Activated CD4-positive, alpha-beta T cell treated with anti-CD3 and anti-CD28 coated beads, Interleukin-2, amount 10 ng/mL, durations not matched to agents 24 days and 14 days (primary cell): ENCODE measurements around the gene ZMAT5. TPM values are rescaled to one million over a fixed set of nuclear protein-coding genes. Genes with fewer than 3 reads are reported as not detected.
A peak's percentile ranks its signal among the peaks of the same experiment; 100 is the strongest.
"Not testable (repeated sequence)": the region's sequence is repeated elsewhere in the genome, so short reads cannot be mapped to it uniquely, and the experiment has no call there.

ENCODE experiments used
- DNase-seq: peaks from one replicate; pipeline ENCODE4 v3.0.0; 2022
- H3K27ac Mint-ChIP-seq: one replicate; pipeline ENCODE4 v1.8.0; 2022; ENCODE audit warnings: mild to moderate bottlenecking, mixed read lengths
- H3K27me3 Mint-ChIP-seq: one replicate; pipeline ENCODE4 v1.8.0; 2022; ENCODE audit warnings: mixed read lengths
- H3K36me3 Mint-ChIP-seq: one replicate; pipeline ENCODE4 v1.8.0; 2022; ENCODE audit warnings: low read depth, mild to moderate bottlenecking, mixed read lengths
- H3K4me1 Mint-ChIP-seq: one replicate; pipeline ENCODE4 v1.8.0; 2021; ENCODE audit warnings: mixed read lengths
- H3K4me3 Mint-ChIP-seq: one replicate; pipeline ENCODE4 v1.8.0; 2022; ENCODE audit warnings: mild to moderate bottlenecking, moderate library complexity, mixed read lengths
- H3K9me3 Mint-ChIP-seq: one replicate; pipeline ENCODE4 v1.8.0; 2021; ENCODE audit warnings: mixed read lengths
- intact Hi-C: fragments of 100-400 bp; cut with micrococcal nuclease; formaldehyde crosslinking; loops from one replicate; pipeline ENCODE4 v1.15.1; 2023
- total RNA-seq: library from RNA; stranded (reverse); gene quantifications from 2 replicates; pipeline ENCODE4 v1.2.3, GENCODE V29; 2022

Gene ZMAT5
- total RNA-seq, 1 donor from 2014 or later, result 24.9 TPM

DNA sequence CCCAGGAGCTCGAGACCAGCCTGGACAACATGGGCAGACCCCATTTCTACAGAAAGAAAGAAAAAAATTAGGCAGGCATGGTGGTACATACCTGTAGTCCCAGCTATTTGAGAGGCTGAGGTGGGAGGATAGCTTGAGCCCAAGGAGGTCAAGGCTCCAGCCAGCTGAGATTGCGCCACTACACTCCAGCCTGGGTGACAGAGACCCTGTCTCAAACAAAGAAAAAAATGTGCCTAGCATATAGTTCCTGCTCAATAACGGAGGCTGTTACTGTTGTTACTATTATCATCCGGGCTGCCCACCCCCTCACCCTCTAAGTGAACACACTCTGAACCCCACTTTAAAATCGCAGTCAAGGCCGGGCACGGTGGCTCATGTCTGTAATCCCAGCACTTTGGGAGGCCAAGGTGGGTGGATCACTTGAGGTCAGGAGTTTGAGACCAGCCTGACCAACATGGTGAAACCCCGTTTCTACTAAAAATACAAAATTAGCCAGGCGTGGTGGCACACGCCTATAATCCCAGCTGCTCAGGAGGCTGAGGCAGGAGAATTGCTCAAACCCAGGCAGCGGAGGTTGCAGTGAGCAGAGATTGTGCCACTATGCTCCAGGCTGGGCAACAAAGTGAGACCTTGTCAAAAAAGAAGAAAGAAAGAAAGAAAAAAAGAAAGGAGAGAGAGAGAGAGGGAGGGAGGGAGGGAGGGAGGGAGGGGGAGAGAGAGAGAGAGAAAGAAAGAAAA is 12.0 kb downstream of the ZMAT5 start:
- H3K27ac Mint-ChIP-seq, DNase-seq, H3K4me3 Mint-ChIP-seq, H3K9me3 Mint-ChIP-seq, H3K36me3 Mint-ChIP-seq, H3K27me3 Mint-ChIP-seq, intact Hi-C loops: not testable (repeated sequence)
- peaks cover 17% of the 10 kb centered on the region for H3K4me1 Mint-ChIP-seq

DNA sequence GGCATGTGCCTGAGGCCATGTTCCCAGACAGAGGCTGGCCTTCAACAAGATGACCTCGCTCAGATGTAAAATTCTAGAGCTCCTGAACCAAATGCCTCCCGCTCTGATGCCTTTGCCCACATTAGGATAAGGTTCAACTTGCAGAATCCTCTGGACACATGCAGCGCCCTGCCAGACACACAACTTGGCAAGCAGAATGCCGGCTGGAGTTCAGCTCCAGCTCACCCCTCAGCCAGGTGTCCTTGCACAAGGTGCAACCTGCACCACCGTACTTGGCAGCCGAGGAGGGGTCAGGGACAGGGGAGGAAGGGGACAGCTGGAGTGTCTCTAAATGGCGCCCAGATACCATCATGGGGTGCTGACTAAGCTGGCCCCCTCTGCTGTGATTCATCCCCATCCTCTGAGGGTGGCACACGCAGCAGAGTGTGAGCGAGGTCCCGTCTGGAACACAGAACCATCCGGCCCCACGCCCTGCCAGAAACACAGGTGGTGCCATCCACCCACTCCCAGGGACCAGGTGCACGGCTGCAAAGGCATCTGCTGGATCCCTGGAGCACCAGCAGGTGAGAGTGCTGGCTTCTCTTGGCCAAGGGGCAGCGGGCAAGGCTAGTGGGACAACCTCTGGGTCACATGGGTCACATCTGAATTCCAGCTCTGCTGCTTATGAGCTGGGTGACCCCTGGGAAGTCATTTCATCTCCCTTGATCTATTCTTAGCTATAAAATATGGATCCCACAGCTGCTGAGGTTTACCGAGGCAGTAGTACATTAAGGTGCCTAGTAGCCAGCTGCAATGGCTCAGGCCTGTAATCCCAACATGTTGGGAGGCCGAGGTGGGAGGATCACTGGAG is 12.8 kb downstream of the ZMAT5 start:
- Mint-ChIP-seq H3K4me3 (no peak overlapping the region), H3K4me1 (peaks cover 17% of the 10 kb centered on the region), H3K27ac (no peak overlapping the region), H3K9me3 (no peaks in the 10 kb centered on the region), H3K27me3 (no peaks in the 10 kb centered on the region), H3K36me3 (peaks cover 9% of the 10 kb centered on the region)
- no peak for DNase-seq
- intact Hi-C loops, result no loop called here

DNA sequence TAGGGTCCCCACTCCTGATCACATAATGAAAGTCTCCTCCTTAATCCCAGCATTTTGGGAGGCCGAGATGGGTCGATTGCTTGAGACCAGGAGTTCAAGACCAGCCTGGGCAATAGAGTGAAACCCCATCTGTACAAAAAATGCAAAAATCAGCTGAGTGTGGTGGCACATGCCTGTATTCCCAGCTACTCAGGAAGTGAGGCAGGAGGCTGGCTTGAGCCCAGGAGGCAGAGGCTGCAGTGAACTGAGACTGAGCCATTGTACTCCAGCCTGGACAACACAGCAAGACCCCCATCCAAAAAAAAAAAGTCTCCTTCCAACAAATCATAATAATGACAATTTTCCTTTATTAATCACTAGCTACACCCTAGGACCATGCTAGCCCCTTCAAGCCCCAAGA is 15.1 kb downstream of the ZMAT5 start:
- H3K27ac Mint-ChIP-seq, result peak overlapping the region; percentile 76
- H3K36me3 Mint-ChIP-seq, result peaks cover 18% of the 10 kb centered on the region

DNA sequence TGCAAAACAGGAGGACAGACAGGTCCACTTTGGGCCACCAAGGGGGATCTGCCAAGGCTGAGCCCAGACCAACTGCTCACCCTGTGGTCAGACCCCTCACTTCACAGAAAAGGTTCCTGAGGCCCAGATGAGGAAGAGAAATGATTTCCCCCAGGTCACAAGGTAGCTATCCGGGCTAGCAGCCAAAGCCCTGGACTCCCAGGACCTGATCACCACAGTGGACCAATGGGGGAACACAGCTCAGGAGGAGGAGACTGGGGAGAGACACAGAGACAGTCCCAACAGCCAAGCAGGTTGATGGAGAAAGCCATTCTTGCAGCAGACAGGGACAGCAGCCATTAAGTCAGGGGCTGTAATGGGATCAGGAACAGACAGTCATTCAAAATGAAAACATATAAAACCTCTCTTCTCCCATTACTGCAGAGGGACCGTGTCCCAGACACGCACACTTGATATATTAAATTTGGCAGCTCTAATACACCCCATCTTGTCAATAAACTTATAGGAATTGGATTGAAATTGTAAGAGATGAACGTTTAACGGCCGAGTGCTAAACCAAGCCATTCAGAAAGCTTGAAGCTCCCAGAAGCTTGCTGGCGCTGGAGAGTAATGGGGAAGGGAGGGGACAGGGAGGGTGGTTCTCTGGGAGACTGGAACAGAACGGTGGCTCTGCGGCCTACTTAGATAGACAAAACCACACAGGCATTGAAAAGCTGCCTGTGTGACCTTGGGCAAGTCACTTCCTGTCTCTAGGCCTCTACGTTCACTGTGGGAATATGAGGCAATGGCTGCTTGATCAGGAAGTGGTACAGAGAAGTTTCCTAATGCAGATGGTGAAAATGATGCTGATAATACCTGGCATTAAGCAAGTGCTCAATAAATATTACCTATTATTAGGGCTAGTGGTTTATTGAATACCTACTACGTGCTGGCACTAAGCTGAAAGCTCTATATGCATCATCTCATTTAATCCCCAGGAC is 16.0 kb downstream of the ZMAT5 start:
- Mint-ChIP-seq H3K4me3 (no peak overlapping the region), H3K27me3 (no peaks in the 10 kb centered on the region), H3K36me3 (peaks cover 18% of the 10 kb centered on the region), H3K9me3 (no peaks in the 10 kb centered on the region), H3K4me1 (peaks cover 17% of the 10 kb centered on the region), H3K27ac (peak overlapping the region; percentile 81)
- peak; percentile 74 for DNase-seq
- intact Hi-C loops, result no loop called here

More for the DNA sequence above, 15.1 kb downstream of the ZMAT5 start:
- Mint-ChIP-seq H3K4me3 (no peak overlapping the region), H3K27me3 (no peaks in the 10 kb centered on the region), H3K4me1 (peaks cover 17% of the 10 kb centered on the region), H3K9me3 (no peaks in the 10 kb centered on the region)
- intact Hi-C loops, result no loop called here
- DNase-seq, result no peak

DNA sequence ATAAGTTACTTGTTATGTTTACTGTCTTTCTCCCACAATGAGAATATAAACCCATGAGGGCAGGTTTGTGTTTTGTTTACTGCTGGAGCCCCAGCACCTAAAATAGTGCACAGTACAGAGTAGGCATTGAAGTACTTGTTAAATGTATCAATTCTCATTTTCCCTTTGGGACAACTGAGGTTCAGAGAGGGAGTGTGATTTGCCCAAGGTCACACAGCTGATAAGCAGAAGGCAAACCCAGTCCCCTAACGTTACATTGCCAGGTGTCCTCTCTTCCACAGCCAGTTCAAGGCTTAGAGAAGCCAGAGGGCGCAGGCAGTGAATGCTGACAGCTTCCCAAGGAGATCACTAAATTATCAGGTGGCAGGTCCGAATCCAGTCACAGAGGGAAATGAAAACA is 16.8 kb downstream of the ZMAT5 start:
- intact Hi-C loops, result no loop called here

DNA sequence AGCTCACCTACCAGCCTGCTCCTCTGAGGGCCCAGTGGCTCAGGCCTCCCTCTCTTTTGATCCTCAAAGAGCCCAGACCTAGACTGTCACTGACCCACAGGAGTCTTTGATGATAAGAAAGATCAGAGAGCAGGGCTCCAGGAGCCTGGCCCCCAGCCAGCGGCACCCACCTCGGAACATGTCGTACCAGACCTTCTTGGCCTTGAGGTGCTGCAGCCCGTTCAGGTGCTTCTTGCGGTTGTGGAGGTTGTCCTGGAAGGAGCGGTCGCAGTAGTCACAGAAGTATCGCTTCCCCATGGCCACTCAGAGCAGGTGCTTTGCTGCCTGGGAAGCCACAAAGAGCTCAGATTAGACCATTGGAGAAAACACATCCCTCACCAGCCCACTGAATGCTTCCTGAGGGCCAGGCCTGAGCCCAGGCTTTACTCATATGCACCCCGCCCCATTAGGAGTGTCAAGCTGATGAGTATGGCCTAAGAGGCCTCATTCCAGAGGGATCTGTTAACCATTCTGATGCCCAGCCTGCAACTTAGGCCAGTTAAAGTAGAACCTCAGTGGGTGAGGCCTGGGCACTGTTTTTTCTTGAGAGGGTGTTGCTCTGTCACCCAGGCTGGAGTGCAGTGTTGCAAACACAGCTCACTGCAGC is 18.4 kb downstream of the ZMAT5 start:
- intact Hi-C loops, result no loop called here
- no peak for DNase-seq
- Mint-ChIP-seq H3K4me3 (no peak overlapping the region), H3K27ac (no peak overlapping the region), H3K36me3 (peaks cover 21% of the 10 kb centered on the region), H3K27me3 (no peaks in the 10 kb centered on the region), H3K9me3 (no peaks in the 10 kb centered on the region), H3K4me1 (peaks cover 17% of the 10 kb centered on the region)

More for the DNA sequence above, 16.8 kb downstream of the ZMAT5 start:
- Mint-ChIP-seq H3K27me3 (no peaks in the 10 kb centered on the region), H3K4me1 (peaks cover 17% of the 10 kb centered on the region), H3K4me3 (no peak overlapping the region), H3K27ac (peak overlapping the region; percentile 81), H3K9me3 (no peaks in the 10 kb centered on the region), H3K36me3 (peaks cover 21% of the 10 kb centered on the region)
- DNase-seq, result no peak

DNA sequence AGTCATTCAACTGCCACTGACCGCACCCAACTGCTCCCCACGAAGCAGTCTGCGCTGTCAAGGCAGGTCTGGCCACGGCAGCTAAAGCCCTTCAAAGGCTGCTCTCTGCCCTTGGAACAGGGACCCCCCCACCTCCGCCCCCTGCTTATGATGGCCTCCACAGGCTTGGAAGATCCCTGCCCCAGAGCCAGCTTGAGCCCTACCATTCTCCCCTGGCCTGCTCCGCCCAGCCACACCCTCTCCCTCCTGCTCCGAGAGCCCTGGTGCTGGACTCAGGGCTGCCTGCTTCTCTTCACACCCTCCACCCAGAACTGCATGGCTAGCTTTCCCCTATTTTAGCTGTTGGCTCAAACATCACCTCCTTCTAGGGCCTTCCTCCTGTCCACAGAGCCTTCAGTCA is 19.0 kb downstream of the ZMAT5 start:
- H3K27me3 Mint-ChIP-seq, result no peaks in the 10 kb centered on the region
- no peak overlapping the region for H3K4me3 Mint-ChIP-seq
- intact Hi-C loops, result no loop called here
- H3K4me1 Mint-ChIP-seq, result peaks cover 17% of the 10 kb centered on the region
- no peak for DNase-seq
- no peaks in the 10 kb centered on the region for H3K9me3 Mint-ChIP-seq
- peaks cover 21% of the 10 kb centered on the region for H3K36me3 Mint-ChIP-seq
- H3K27ac Mint-ChIP-seq, result no peak overlapping the region

DNA sequence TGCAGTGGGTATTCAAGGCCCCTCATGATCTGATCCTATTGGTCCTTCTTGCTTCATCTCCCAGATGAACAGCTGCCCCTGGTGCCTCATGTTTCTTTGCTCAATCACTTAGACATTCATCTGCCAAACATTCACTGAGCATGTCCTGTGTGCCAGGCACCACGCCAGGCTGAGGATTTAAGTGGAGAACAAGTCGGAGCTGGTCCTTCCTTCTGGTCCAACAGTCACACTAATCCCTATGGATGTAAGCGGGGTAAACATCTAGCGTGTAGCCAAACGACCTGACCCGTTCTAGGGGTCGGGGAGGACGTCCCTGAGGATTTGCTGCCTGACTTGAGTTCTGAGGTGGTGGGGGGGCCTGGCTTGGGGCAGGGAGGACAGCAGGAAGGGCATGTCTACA is 21.9 kb downstream of the ZMAT5 start:
- Mint-ChIP-seq H3K27ac (no peak overlapping the region), H3K36me3 (peaks cover 13% of the 10 kb centered on the region), H3K27me3 (no peaks in the 10 kb centered on the region), H3K9me3 (no peaks in the 10 kb centered on the region), H3K4me3 (no peak overlapping the region), H3K4me1 (no peaks in the 10 kb centered on the region)
- no peak for DNase-seq
- intact Hi-C loops, result no loop called here

DNA sequence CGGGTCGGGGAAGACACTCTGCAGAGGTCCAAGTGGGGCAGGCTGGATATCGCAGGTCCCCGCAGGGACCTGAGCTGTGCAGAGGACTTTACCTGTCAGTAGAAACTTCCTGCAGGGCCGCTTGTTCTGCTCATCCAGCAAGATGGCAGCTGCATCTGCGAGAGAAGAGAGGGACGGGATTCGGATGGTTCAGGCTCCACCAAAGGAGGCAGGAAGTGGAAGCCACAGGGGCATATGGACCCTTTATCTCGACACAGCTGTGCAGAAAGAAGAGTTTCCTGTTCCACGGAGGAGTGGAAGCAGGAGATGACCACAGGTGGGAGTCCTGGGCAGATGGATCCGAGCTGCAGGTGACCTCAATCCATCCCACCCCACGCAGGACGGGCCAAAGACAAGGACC is 24.5 kb downstream of the ZMAT5 start:
- Mint-ChIP-seq H3K4me3 (no peak overlapping the region), H3K36me3 (peaks cover 5% of the 10 kb centered on the region), H3K9me3 (no peaks in the 10 kb centered on the region), H3K4me1 (no peaks in the 10 kb centered on the region), H3K27me3 (no peaks in the 10 kb centered on the region), H3K27ac (no peak overlapping the region)
- intact Hi-C loops, result no loop called here
- no peak for DNase-seq

DNA sequence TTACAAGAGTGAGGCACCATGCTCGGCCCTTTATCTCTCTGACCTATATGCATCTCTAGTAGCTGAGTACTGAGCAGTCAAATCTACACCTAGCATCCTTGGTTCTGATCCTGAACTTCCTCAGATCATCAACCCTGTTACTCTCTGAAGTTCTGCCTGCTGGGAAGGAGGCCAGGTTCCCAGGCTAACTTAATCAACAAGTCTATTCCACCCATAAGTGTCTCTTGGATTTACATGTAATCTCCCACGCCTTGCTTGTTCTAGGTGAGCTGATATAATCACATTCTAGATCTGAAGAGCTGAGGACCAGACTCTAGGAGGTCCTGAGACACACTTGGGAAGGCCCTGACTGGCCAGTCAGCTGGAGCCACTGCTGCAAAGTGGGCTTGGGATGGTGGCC is 24.9 kb downstream of the ZMAT5 start:
- Mint-ChIP-seq H3K4me1 (no peaks in the 10 kb centered on the region), H3K9me3 (no peaks in the 10 kb centered on the region), H3K4me3 (no peak overlapping the region), H3K27ac (no peak overlapping the region), H3K36me3 (peaks cover 4% of the 10 kb centered on the region), H3K27me3 (no peaks in the 10 kb centered on the region)
- intact Hi-C loops, result no loop called here
- DNase-seq, result no peak

DNA sequence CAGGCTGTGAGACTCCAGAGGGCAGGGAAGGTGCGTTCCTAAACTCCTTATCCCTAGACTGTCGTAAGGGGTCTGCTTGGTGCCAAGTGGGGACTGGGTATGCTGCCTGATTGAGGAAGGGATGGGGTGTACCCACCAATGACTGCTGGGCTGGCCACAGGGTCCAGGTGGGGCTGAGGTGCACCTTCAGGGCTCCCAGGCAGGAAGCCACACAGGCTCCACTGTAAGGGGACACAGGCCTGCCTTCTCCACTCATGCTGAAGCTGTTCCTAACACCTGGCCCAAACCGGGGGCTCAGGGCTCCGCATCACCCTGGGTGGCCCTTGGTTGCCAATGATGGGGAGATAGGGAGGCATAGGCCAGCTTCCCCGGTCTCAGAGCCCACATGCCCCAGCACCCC is 26.6 kb downstream of the ZMAT5 start:
- DNase-seq, result no peak
- Mint-ChIP-seq H3K9me3 (no peaks in the 10 kb centered on the region), H3K27me3 (no peaks in the 10 kb centered on the region), H3K36me3 (peaks cover 2% of the 10 kb centered on the region), H3K27ac (no peak overlapping the region), H3K4me1 (no peaks in the 10 kb centered on the region), H3K4me3 (no peak overlapping the region)
- intact Hi-C loops, result no loop called here

DNA sequence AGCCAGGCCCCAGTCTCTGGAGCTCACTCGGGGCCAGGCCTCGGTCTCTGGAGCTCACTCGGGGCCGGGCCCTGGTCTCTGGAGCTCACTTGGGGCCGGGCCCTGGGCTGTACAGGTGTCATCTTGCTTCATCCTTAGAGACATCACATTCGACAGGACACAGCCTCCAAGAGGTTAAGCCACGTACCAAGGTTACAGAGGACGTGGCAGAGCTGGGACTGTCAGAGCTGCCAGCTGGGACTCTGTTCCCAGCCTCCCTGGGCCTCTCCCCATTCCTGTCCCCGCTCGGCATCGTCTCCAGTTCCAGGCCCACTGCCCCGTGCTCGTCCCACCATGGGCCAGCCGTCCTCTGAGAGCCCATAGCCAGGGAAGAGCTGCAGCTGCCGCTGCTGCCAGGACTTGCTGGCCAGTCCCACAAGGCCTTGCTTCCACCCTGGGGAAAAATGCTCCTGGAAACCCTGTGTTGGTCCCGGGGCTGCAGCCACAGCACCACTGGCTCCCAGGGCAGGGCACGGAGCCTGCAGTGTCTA is 27.4 kb downstream of the ZMAT5 start:
- Mint-ChIP-seq H3K36me3 (peaks cover 2% of the 10 kb centered on the region), H3K27ac (no peak overlapping the region), H3K4me3 (no peak overlapping the region), H3K4me1 (no peaks in the 10 kb centered on the region), H3K9me3 (no peaks in the 10 kb centered on the region), H3K27me3 (no peaks in the 10 kb centered on the region)
- no peak for DNase-seq
- intact Hi-C loops, result no loop called here
